HG03520 (cell line): ENCODE data around the gene R3HDML.
"Not testable (repeated sequence)": the region's sequence is repeated elsewhere in the genome, so short reads cannot be mapped to it uniquely, and the experiment has no call there.

Experiments
- ATAC-seq: cut with Tn5 transposase; IDR thresholded peaks from one replicate; pipeline ENCODE4 v1.9.1; 2021; ENCODE audit warnings: mild to moderate bottlenecking, moderate library complexity; ENCODE audit not compliant: unreplicated experiment

The R3HDML gene

GRCh38 chr20:44336725-44337380, at the start of gene R3HDML:
R3HDML (plus strand) TSS chr20:44337043; CDS start chr20:44337158, 115 bp downstream.
- ATAC-seq, result no peak

DNA sequence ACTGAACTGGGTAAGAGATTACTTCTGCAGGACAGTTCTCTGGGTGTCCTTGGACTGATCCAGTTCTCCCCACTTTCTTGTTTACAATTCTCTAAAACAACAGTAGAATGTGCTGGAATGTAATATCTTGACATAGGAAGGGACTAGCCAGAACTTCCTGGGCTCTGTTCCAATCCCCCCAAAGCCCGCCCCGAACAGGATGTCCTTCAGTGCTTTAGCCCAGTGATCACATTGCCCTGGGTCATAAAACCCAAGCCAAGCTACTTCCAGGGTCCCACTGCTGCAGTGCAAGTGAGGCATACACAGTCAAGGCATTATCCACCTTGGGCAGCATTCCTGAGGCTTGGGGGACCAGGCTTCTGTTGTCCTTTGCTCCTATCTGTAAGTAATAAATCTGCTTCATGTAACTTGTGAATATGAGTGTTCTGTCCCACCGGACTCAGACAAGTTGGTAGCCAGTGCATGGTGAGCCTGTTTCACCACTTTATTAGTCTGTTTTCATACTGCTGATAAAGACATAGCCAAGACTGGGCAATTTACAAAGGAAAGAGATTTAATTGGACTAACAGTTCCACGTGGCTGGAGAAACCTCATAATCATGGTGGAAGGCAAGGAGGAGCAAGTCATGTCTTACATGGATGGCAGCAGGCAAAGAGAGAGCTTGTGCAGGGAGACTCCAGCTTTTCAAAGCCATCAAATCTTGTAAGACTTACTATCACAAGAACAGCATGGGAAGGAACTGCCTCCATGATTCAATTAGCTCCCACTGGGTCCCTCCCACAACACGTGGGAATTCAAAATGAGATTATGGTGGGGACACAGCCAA, 49.4 kb upstream of the R3HDML start:
- no peak for ATAC-seq

DNA sequence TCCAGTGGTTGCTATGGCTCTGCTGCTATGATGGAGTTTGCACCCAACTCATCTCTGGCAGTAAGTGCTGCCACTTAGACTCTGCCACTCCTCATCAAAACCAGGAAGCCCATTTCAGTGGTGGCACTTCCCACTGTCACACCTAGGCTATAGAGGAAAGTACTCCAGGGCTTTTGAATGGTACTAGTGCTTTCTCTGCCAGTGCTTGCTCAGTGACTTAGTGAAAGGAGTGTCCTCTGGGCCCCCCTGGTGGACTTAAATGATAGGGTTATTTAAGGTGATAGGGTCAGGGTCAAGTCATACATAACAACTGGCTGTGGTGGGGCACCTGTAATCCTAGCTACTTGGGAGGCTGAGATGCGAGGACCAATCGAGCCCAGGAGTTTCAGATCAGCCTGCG, 48.6 kb upstream of the R3HDML start:
- ATAC-seq, result no peak

DNA sequence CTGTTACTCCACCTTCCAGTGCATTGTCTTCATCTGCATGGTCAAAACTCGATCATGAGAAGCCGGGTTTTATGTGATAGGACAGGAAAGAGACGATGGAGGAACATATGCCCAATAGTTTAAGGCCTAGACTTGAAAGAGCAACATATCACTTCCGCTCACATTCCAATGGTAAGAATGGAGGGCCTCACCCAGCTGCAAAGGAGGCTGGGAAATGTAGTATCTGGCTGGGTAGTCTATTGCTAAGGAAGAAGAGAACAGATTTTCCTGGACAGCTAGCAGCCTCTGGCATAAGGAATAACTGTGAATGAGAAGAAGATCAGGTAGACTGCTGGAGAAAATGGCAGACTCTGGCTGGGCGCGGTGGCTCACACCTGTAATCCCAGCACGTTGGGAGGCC, 45.1 kb upstream of the R3HDML start:
- no peak for ATAC-seq

GRCh38 chr20:44296011-44296410, 40.8 kb upstream of the R3HDML start:
- no peak for ATAC-seq

- ATAC-seq, result no peak
Observed at GRCh38 chr20:44297721-44298120, 39.1 kb upstream of the R3HDML start.

GRCh38 chr20:44299011-44299535, 37.8 kb upstream of the R3HDML start:
- ATAC-seq, result not testable (repeated sequence)

DNA sequence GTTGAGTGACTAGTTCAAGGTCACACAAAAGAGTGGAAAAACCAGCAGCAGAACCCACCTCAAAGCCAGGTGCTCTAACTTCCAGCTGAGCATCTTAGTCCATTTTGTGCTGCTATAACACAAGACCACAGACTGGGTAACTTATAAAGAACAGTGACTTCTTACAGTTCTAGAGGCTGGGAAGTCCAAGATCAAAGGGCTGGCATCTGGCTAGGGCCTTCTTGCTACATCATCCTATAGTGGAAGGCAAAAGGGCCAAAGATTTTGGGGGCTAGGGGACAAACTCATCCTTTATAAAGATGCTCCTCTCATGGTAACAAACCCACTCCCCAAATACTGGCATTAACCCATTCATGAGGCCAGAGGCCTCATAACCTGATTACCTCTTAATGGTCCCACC, 35.6 kb upstream of the R3HDML start:
- no peak for ATAC-seq

GRCh38 chr20:44302026-44302669, 34.7 kb upstream of the R3HDML start:
- ATAC-seq, result no peak

DNA sequence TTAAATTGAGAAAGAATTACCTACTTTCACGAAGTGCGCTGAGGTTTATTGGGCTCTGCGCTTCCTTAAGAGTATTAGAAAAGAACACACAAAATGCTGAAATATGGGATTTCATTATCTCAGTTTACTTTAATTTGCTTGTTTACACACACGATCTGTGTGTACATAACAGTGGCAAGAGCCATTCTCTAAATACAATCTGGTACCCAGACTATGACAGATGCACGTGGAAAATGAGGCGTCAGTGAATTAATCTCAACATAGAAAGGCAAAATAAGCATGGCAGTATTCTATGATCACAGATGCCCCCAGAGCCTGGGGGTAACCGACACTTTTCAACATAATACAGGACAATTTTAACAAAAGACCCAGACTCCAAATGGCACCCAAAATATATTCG, 34.1 kb upstream of the R3HDML start:
- ATAC-seq, result no peak

DNA sequence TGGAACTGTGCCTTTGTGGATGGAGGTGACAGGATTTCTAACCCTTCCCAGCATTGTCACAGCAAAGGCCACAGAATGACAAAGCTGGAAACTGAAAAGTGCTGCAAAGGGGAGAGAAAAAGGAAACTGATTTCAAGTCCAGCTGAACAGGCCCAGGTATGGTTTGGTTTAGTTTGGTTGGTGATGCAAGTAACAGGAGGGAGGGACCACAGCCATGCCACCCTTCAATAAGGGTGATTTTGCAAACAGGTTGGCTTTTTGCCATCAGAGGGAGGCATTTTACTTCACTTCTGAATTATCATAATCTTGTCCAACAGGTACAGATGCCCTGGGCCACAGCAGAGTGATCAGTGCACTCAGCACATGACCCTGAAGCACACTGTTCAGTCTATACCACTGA, 32.5 kb upstream of the R3HDML start:
- ATAC-seq, result no peak

GRCh38 chr20:44306927-44307326, 29.9 kb upstream of the R3HDML start:
- ATAC-seq, result no peak

GRCh38 chr20:44309763-44310663, 26.8 kb upstream of the R3HDML start:
- ATAC-seq, result no peak

GRCh38 chr20:44310664-44311639, 25.9 kb upstream of the R3HDML start, which contains the start of gene FITM2:
FITM2 (minus strand) TSS chr20:44311202; CDS start chr20:44311148, 54 bp downstream.
- ATAC-seq, result peak; percentile 86

GRCh38 chr20:44314870-44315269, 22.0 kb upstream of the R3HDML start:
- no peak for ATAC-seq

- no peak for ATAC-seq
Observed at GRCh38 chr20:44319839-44320422, 16.9 kb upstream of the R3HDML start.

DNA sequence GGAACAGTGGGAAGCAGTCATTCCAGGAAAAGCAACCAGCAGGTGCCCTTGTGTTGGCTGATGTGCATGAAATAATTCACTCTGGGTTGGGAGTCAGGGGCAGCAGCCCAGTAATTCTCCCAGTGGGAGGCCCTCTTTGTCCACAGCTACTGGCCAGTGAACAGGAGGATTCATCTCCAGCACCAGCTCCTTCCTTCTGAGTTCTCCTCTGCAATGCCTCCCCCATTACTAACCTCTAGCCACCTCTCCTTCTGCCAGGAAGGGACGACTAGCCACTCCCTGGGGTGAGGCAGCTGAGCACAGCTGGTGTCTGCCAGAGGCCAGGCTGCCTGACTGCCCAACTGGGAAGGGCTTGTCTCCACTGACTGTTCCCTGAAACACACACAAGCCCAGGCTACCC, 12.5 kb upstream of the R3HDML start:
- no peak for ATAC-seq

DNA sequence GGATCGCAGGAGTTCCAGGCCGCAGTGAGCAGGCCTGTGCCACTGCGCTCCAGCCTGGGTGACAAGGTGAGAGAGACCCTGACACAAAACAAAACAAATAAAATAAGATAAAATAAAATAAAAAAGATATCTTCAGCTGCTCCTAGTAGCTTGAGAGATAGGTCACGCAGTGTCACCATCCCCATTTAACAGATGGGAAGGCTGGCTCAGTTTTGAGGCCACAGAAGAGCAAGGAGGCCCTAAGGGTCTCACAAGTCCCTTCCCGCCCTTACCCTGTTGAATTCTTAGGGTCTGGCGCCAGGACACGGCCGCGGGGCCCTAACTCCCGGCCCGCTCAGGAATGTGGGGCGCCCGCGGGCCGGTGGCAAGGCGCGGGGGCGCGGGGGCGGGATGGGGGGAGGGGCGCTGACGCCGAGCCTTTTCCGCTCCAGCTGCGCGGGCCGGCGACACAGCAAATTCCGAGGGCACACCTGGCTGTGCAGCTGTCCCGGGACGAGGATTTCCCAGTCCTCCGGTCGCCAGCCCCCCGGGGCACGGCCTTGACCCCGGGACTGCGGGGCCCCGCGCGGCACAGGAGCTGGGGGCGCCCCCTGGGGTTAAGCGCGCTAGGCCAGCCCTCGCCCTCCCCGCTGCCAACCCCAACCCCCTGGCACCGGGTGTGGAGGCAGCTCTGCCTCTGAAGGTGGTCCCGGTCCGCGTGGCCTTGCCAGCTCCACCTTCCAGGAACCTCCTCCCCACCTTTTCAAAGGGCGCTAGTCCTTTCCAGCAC, 10.3 kb upstream of the R3HDML start:
- no peak for ATAC-seq
